Motor neuron (in vitro differentiated cells): ENCODE results near the gene SPATA21. TPM values are rescaled to one million over a fixed set of nuclear protein-coding genes. Genes with fewer than 3 reads are reported as not detected.
A peak's percentile ranks its signal among the peaks of the same experiment; 100 is the strongest.
"Not testable (repeated sequence)": the region's sequence is repeated elsewhere in the genome, so short reads cannot be mapped to it uniquely, and the experiment has no call there.

Experiments
- ATAC-seq, 8 experiments: fragments of 200-7000 bp; cut with Tn5 transposase; replicated peaks in 6 of 8; 2 replicates each; pipeline ENCODE4 v1.8.0; 2021; ENCODE audit warnings: mild to moderate bottlenecking in 8 of 8, moderate library complexity in 8 of 8
- H3K27ac ChIP-seq, 2 donors: fragments of 250-450 bp; sonication (Bioruptor Pico); 2 replicates each; pipeline ENCODE4 v1.9.0; 2021; ENCODE audit warnings: antibody characterized with exemption in 2 of 2, mild to moderate bottlenecking in 2 of 2, moderate library complexity in 1 of 2
- H3K4me1 ChIP-seq, 2 donors: fragments of 250-450 bp; sonication (Bioruptor Pico); replicated peaks in 1 of 2; 2 replicates each; pipeline ENCODE4 v1.6.1; 2021; ENCODE audit warnings: antibody characterized with exemption in 2 of 2, mild to moderate bottlenecking in 2 of 2, moderate library complexity in 1 of 2
- H3K4me3 ChIP-seq, 5 donors: fragments of 250-450 bp; sonication (Bioruptor Pico); 2 replicates each; pipeline ENCODE4 v1.9.0; 2021; ENCODE audit warnings: antibody characterized with exemption in 5 of 5, mild to moderate bottlenecking in 5 of 5, moderate library complexity in 4 of 5
- WGBS, 10 experiments: fragments of 450-650 bp; shearing (Covaris generic); methylation state at CpG; one replicate each; pipeline ENCODE4 v1.0.0; 2022; 5-methylcytosine and 5-hydroxymethylcytosine counted together
- in situ Hi-C, 9 experiments: fragments of 400-800 bp; cut with MboI; loops; one replicate each; pipeline ENCODE4 v1.15.0; 2021; ENCODE audit warnings: low sequenced_read_pairs in 9 of 9, low pct_unique_long_range_greater_than_20kb in 2 of 9; ENCODE audit not compliant: unreplicated experiment in 9 of 9
- total RNA-seq, 8 experiments: library from RNA; unstranded; fragments of 300-600 nt; gene quantifications; 2 replicates each; pipeline versions ENCODE4 v1.2.3 to v1.2.4, GENCODE V29; 2022

The SPATA21 gene
- under 1 TPM in 5 of 8 experiments, not detected in 3; 0.07 to 0.47 (median 0.11) TPM for total RNA-seq

GRCh38 chr1:16436946-16437474 lies at the start of gene SPATA21:
TSS of gene SPATA21 (minus strand) at chr1:16437424. CDS start at chr1:16431371, 6,053 bp downstream.
- 0 to 71% (median 56%) methylated on average over 1 to 3 of the region's 3 CpGs; no CpG with 5 or more reads in 1 of the 10 experiments for WGBS, 10 experiments
- no peak for ATAC-seq
- in situ Hi-C loops: no loop called here
- no peak within 1 kb of the TSS for H3K27ac ChIP-seq
- peaks cover 8 to 10% of the 10 kb centered on the region in 2 donors for H3K4me1 ChIP-seq
- H3K4me3 ChIP-seq: no peak within 1 kb of the TSS

GRCh38 chr1:16487011-16487410 lies 49.8 kb upstream of the SPATA21 start:
- H3K27ac ChIP-seq, ATAC-seq, in situ Hi-C loops, H3K4me3 ChIP-seq: not testable (repeated sequence)
- H3K4me1 ChIP-seq: peaks cover 5 to 12% of the 10 kb centered on the region in 2 donors

- WGBS, 10 experiments: 80 to 100% (median 98%) methylated on average over 1 to 4 of the region's 8 CpGs; no CpG with 5 or more reads in 6 of the 10 experiments
- H3K4me3 ChIP-seq, ATAC-seq, in situ Hi-C loops, H3K4me1 ChIP-seq, H3K27ac ChIP-seq: not testable (repeated sequence)
Measured at GRCh38 chr1:16486316-16486715, 49.1 kb upstream of the SPATA21 start.

- peak in 2 of 8 experiments; percentile 10 to 16 for ATAC-seq
- in situ Hi-C loops: no loop called here
- 72 to 100% (median 86%) methylated on average over 1 to 6 of the region's 6 CpGs; no CpG with 5 or more reads in 5 of the 10 experiments for WGBS, 10 experiments
Measured at GRCh38 chr1:16484931-16485330, 47.7 kb upstream of the SPATA21 start.

GRCh38 chr1:16484501-16484835 lies 47.2 kb upstream of the SPATA21 start:
- 80 to 100% (median 100%) methylated on average over 2 to 3 of the region's 8 CpGs; no CpG with 5 or more reads in 6 of the 10 experiments for WGBS, 10 experiments
- Histone ChIP-seq H3K27ac (no peak overlapping the region), H3K4me3 (no peak overlapping the region), H3K4me1 (no peaks in the 10 kb centered on the region)
- peak in 2 of 8 experiments; percentile 9 to 19 for ATAC-seq
- in situ Hi-C loops: no loop called here

More at GRCh38 chr1:16484931-16485330, 47.7 kb upstream of the SPATA21 start:
- no peak overlapping the region for H3K4me3 ChIP-seq
- H3K4me1 ChIP-seq: no peaks in the 10 kb centered on the region
- H3K27ac ChIP-seq: no peak overlapping the region

GRCh38 chr1:16483639-16484500 lies 46.6 kb upstream of the SPATA21 start:
- peak in 4 of 8 experiments; percentile 9 to 43 (median 34) for ATAC-seq
- H3K27ac ChIP-seq, in situ Hi-C loops, H3K4me1 ChIP-seq, H3K4me3 ChIP-seq: not testable (repeated sequence)
- no CpG with 5 or more reads among the region's 45 CpGs for WGBS, 10 experiments

GRCh38 chr1:16483146-16483545 lies 45.9 kb upstream of the SPATA21 start:
- H3K4me1 ChIP-seq, H3K4me3 ChIP-seq, in situ Hi-C loops, H3K27ac ChIP-seq: not testable (repeated sequence)
- 80 to 100% (median 97%) methylated on average over 1 to 17 of the region's 26 CpGs; no CpG with 5 or more reads in 2 of the 10 experiments for WGBS, 10 experiments
- peak in 3 of 8 experiments; percentile 9 to 19 (median 12) for ATAC-seq

GRCh38 chr1:16478091-16478490 lies 40.9 kb upstream of the SPATA21 start:
- no peak overlapping the region for H3K27ac ChIP-seq
- no peaks in the 10 kb centered on the region for H3K4me1 ChIP-seq
- 40 to 100% (median 95%) methylated on average over 1 to 10 of the region's 12 CpGs; no CpG with 5 or more reads in 3 of the 10 experiments for WGBS, 10 experiments
- peak in 1 of 8 experiments; percentile 6 for ATAC-seq
- H3K4me3 ChIP-seq: no peak overlapping the region
- in situ Hi-C loops: no loop called here

- peak in 3 of 8 experiments; percentile 30 to 44 (median 35) for ATAC-seq
- in situ Hi-C loops, H3K27ac ChIP-seq, H3K4me1 ChIP-seq, H3K4me3 ChIP-seq: not testable (repeated sequence)
- 95 to 100% (median 100%) methylated on average over 1 to 5 of the region's 29 CpGs; no CpG with 5 or more reads in 7 of the 10 experiments for WGBS, 10 experiments
Measured at GRCh38 chr1:16475771-16476770, 38.8 kb upstream of the SPATA21 start.

GRCh38 chr1:16474891-16475290 lies 37.7 kb upstream of the SPATA21 start:
- 90 to 100% (median 100%) methylated on average over 1 to 2 of the region's 2 CpGs; no CpG with 5 or more reads in 3 of the 10 experiments for WGBS, 10 experiments
- in situ Hi-C loops, H3K4me3 ChIP-seq, H3K27ac ChIP-seq, H3K4me1 ChIP-seq: not testable (repeated sequence)
- peak in 1 of 8 experiments; percentile 41 for ATAC-seq

- H3K27ac ChIP-seq: no peak overlapping the region
- no peak overlapping the region for H3K4me3 ChIP-seq
- WGBS, 10 experiments: 90 to 96% (median 92%) methylated on average over 2 to 14 of the region's 28 CpGs; no CpG with 5 or more reads in 6 of the 10 experiments
- peaks cover 0 to under 1% of the 10 kb centered on the region in 2 donors for H3K4me1 ChIP-seq
- peak in 3 of 8 experiments; percentile 14 to 17 (median 16) for ATAC-seq
- in situ Hi-C loops: no loop called here
Measured at GRCh38 chr1:16474166-16474800, 37.1 kb upstream of the SPATA21 start.

GRCh38 chr1:16468558-16468957 lies 31.3 kb upstream of the SPATA21 start:
- in situ Hi-C loops: no loop called here
- H3K4me3 ChIP-seq: no peak overlapping the region
- H3K4me1 ChIP-seq: peaks cover 0 to 6% of the 10 kb centered on the region in 2 donors
- ATAC-seq: no peak
- no peak overlapping the region for H3K27ac ChIP-seq
- WGBS, 10 experiments: 43 to 100% (median 83%) methylated on average over 1 to 3 of the region's 3 CpGs; no CpG with 5 or more reads in 1 of the 10 experiments
